Measurements from ENCODE around the gene CADM3. TPM values are rescaled to one million over a fixed set of nuclear protein-coding genes. Genes with fewer than 3 reads are reported as not detected.

The CADM3 gene
- total RNA-seq, 1 donor: not detected

DNA sequence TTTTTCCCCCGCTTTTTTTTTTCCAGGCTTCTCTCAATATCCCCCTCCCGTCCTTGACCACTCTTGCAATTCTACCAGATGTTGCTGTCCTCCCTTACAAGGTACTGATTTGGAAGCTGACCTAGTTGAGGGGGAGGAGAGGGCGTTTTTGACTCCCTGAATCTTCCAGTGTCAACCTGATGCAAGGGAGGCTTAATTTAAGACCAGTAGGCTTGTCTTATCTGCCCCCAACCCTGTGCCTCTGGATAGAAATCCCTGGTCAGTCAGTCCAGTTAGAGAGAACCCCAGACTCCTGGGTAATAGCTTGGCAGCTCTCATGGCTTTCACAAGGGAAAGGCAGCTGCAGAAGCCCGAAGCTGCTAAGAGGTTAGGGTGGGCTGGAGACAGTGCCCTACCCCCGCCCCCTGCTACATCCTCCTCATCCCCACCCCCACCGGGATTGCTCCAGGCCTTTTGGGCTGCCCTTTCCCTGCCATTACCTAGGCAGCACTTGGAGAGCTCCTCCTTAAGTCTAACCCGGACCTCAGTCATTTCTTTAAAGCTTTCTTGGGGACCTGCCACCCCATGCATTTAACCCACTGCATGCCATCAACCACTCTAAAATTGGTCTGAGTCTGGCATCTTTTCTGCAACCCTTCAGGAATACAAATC, 36.9 kb downstream of the CADM3 start:
- no peak for DNase-seq (ENCODE audit: low read depth)
- no peak overlapping the region for H3K4me3 ChIP-seq (ENCODE audit: low read depth, low read length)
- TF ChIP-seq, protein P1, sequence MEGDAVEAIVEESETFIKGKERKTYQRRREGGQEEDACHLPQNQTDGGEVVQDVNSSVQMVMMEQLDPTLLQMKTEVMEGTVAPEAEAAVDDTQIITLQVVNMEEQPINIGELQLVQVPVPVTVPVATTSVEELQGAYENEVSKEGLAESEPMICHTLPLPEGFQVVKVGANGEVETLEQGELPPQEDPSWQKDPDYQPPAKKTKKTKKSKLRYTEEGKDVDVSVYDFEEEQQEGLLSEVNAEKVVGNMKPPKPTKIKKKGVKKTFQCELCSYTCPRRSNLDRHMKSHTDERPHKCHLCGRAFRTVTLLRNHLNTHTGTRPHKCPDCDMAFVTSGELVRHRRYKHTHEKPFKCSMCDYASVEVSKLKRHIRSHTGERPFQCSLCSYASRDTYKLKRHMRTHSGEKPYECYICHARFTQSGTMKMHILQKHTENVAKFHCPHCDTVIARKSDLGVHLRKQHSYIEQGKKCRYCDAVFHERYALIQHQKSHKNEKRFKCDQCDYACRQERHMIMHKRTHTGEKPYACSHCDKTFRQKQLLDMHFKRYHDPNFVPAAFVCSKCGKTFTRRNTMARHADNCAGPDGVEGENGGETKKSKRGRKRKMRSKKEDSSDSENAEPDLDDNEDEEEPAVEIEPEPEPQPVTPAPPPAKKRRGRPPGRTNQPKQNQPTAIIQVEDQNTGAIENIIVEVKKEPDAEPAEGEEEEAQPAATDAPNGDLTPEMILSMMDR (IDR thresholded peaks at IDR 0.05; ENCODE audit: insufficient read depth, low read length): no peak

DNA sequence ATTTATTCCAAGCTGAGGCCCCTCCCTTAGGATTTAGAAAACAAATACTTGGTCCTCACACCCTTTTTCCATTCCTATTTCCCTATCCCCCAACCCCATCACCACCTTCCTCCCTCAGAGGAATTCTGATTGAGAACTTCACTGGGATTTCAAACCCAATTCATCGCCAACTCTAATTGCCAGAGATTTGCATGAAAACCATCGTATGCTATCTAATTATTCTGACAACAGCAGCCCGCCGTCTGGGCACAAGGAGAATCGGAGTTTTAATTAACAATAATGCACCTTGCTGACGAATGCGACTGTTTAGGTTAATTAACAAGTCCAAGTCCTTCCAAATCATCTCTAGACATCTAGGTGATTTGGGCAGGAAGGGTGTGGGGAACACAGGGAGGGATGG, 37.6 kb downstream of the CADM3 start:
- no peak for DNase-seq (ENCODE audit: low read depth)
- TF ChIP-seq, protein P1 (IDR thresholded peaks at IDR 0.05; ENCODE audit: insufficient read depth, low read length): no peak
- no peak overlapping the region for H3K4me3 ChIP-seq (ENCODE audit: low read depth, low read length)

DNA sequence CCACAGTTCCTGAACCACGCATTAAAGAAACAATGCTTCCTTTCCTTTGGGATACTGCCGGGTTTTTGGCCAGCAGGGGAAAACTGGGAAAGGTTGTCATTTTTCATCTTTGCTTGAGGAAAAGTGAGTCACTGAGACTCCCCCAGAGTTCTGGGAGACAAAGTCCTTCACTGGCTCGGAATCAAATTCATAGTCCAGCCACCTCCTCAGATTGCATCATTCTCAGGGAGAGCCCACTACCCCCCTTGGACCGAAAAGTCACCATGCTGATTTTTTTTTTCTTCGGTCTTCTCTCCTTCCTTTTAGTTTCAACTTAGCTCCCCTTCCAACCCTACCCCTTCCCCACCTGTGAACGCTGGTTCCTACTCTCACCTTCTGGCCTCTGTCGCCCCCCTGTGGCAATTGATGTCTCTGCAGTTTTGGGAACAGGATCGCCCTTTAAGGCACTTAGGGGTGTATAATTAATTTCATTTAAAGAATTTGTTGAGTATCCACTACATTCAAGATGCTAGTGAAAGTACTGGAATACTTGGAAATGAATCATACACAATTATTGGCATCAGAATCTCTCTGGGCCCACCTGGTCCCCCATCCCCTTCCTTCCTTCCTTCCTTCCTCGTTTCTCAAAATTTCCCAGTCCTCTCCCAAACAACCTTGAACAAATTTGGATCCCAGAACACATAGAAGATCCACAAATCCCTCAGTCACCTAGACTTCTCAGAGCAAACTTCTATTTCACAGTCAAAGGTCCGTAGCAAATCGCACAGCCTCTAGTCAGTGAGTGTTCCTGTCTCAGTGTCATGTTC, 40.1 kb downstream of the CADM3 start:
- TF ChIP-seq, protein P1 (IDR thresholded peaks at IDR 0.05; ENCODE audit: insufficient read depth, low read length): peak; percentile 80
- no peak overlapping the region for H3K4me3 ChIP-seq (ENCODE audit: low read depth, low read length)
- DNase-seq (ENCODE audit: low read depth): peak; percentile 31

DNA sequence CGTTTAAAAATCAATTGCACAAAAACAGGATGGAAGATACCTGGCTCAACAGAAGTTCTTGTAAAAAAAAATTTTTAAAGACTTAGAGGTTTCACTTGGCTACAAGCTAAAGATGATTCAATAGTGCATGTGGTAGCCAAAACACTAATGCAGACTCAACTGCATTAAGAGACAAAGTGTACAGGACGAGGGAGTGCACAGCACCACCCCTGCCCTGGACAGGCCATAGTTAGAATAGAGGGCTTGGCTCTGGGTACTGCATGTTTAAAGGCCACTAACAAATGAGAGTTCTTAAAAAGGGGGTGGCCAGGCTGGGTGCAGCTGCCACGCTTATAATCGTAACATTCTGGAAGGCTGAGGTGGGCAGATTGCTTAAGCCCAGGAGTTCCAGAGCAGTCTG, 41.2 kb downstream of the CADM3 start:
- TF ChIP-seq, protein P1 (IDR thresholded peaks at IDR 0.05; ENCODE audit: insufficient read depth, low read length): no peak
- DNase-seq (ENCODE audit: low read depth): no peak
- H3K4me3 ChIP-seq (ENCODE audit: low read depth, low read length): no peak overlapping the region

DNA sequence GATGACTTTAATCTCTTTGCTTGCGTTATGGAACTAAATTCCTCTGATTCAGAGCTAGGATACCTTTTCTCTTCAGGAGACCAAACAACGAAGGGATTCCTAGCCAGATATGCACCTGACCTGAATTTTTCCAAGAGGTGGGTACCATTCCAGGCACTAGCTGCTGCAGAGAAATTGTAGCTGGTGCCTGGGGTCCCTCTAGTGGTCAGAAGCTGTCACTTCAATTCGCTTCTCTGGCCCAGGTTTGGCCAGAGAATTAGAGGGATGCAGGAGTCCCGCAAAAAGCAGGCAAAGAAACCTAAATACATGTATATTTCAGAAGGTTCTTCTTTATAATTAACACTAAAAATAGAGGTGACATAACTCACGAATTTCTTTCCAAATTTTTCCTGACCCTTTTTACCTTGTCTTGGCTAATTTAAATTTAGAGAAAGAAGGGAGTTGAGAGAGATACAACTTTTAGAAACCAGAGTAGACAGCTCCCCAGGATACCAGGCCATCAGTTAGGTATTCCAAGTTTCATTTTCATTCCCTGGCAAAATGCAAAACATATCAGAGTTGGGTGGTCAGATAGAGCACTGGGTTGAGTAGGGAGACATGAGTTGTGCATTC, 42.8 kb downstream of the CADM3 start:
- no peak overlapping the region for H3K4me3 ChIP-seq (ENCODE audit: low read depth, low read length)
- TF ChIP-seq, protein P1 (IDR thresholded peaks at IDR 0.05; ENCODE audit: insufficient read depth, low read length): peak; percentile 96
- DNase-seq (ENCODE audit: low read depth): peak; percentile 48

DNA sequence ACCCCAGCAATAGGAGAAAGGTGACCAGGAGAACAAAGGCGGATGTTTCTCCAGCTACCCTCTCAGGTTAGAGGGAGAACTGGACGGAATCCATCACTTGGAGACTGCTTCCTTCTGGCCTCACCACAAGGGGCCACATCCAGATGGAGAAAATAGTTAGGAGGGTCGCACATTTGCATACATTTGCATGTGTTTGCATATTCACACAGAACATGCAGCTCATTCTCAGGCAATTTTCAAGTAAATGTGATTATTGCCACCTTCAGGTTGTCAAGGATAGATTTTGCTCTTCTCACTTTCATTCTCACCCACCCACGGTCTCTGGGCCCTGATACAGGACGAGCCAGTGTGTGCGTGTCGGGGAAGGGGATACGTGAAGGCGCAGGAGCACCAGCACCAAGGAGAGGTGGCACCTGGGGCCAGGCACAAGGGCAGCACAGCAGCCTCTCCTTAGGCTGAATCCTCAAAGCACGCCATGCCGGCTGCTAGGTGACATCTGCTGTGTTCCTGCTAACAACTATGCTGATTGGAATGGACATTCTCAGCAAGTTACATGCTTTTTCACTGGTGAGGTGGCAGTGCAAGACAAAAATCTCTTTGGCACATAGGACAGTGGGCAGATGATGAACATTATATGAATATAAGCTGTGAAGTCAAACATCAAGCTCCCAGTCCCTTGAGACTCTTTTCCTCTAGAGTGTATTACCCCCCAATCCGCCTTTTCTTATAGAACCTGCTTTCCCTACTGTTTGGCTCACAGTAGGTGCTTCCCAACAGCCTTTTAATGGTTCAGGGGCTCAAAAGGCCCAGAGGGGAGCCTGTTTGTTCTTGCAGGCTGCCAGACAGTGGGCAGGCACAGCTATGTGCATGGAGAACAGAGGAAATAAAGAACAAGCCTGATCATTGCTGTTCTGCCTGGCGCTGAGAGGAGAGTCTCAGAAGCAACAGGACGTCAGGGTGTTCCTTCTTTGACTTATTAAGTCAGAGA, 47.5 kb downstream of the CADM3 start:
- DNase-seq (ENCODE audit: low read depth): no peak
- TF ChIP-seq, protein P1 (IDR thresholded peaks at IDR 0.05; ENCODE audit: insufficient read depth, low read length): no peak
- no peak overlapping the region for H3K4me3 ChIP-seq (ENCODE audit: low read depth, low read length)
